GM21737 (cell line): ENCODE results near the gene PMM1.
A peak's percentile ranks its signal among the peaks of the same experiment; 100 is the strongest.
"Not testable (repeated sequence)": the region's sequence is repeated elsewhere in the genome, so short reads cannot be mapped to it uniquely, and the experiment has no call there.

ENCODE experiments used
- ATAC-seq: cut with Tn5 transposase; IDR thresholded peaks from one replicate; pipeline ENCODE4 v1.9.1; 2021; ENCODE audit warnings: mild to moderate bottlenecking, moderate library complexity; ENCODE audit not compliant: unreplicated experiment

The PMM1 gene

GRCh38 chr22:41564563-41564962 is 25.1 kb downstream of the PMM1 start:
- no peak for ATAC-seq

GRCh38 chr22:41563051-41563711 is 26.5 kb downstream of the PMM1 start:
- ATAC-seq, result no peak

GRCh38 chr22:41562461-41562860 is 27.2 kb downstream of the PMM1 start:
- no peak for ATAC-seq

DNA sequence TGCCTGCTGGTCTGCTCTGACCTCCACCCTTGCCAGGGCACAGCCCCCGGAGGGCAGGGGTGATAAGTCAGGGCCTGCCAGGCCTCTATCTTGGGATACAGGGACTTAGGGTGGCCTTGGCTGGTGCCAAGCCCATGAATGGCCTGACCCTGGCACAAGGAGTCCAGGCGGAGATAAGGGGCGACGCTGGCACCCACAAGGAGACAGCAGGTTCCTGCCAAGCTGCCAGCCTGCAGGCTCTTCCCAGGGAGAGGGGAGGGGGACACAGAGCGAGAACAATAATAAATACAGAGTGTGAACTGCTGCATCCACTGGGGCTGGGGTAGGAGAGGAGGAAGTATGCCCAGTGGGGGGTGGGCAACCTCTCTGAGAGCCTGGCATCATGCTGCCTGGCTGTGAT is 27.9 kb downstream of the PMM1 start:
- no peak for ATAC-seq

- no peak for ATAC-seq
Observed at GRCh38 chr22:41561335-41561734, 28.3 kb downstream of the PMM1 start.

GRCh38 chr22:41560095-41560471 is 29.6 kb downstream of the PMM1 start:
- ATAC-seq, result no peak

DNA sequence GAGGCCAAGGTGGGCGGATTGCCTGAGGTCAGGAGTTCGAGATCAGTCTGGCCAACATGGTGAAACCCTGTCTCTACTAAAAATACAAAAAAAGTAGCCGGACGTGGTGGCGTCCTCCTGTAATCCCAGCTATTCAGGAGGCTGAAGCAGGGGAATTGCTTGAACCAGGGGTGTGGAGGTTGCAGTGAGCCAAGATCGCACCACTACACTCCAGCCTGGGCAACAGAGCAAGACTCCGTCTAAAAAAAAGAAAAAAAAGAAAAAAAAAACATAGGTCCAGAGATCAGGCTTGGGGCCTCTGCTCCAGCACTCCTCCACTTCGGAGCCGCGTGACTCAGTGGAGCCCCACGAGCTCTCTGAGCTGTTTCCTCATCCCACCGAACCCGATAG is 31.4 kb downstream of the PMM1 start:
- ATAC-seq, result not testable (repeated sequence)

DNA sequence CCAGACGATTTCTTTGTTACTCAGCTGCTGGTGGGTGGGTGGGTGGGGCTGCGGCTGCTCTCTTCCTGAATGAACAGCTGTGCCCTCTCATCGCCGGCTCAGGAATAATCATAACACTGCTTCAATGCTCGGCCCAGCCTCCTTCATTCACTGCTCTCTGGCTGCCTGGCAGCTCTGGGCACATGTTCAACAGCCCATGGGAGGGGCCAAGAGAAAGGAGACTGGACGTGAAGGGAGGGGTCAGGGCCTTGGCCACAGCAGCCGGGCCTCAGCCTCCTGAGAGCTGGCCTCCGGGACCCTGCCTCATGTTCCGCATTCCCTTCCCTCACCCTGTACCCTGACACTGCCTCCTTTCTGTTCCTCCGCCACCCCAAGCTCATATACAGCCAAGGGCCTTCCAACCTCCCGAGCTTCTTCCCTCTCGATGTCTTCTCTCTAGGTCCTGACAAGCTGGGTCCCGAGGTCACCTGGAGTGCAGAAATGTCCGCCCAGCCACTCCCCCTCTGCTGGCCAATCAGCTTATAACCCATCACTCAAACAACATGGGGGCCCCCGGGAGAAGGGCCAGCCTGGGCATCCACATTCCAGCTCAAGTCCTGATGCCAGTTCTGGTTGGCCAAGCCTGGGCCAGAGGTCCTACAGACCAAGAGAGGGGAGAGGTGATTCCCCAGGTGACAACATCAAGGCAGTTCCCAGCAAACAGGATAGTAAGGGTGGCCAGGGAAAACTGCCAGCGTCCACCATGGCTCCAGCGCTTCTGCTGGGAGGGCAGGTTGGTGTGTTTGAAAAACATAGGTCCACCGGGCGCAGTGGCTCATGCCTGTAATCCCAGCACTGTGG is 32.0 kb downstream of the PMM1 start:
- ATAC-seq, result no peak

GRCh38 chr22:41556561-41556960 is 33.1 kb downstream of the PMM1 start:
- no peak for ATAC-seq

GRCh38 chr22:41555325-41555982 is 34.2 kb downstream of the PMM1 start:
- ATAC-seq, result no peak

GRCh38 chr22:41551877-41552582 is 37.6 kb downstream of the PMM1 start:
- no peak for ATAC-seq

- no peak for ATAC-seq
Observed at GRCh38 chr22:41550952-41551491, 38.6 kb downstream of the PMM1 start.

- no peak for ATAC-seq
Observed at GRCh38 chr22:41548830-41549211, 40.8 kb downstream of the PMM1 start.

DNA sequence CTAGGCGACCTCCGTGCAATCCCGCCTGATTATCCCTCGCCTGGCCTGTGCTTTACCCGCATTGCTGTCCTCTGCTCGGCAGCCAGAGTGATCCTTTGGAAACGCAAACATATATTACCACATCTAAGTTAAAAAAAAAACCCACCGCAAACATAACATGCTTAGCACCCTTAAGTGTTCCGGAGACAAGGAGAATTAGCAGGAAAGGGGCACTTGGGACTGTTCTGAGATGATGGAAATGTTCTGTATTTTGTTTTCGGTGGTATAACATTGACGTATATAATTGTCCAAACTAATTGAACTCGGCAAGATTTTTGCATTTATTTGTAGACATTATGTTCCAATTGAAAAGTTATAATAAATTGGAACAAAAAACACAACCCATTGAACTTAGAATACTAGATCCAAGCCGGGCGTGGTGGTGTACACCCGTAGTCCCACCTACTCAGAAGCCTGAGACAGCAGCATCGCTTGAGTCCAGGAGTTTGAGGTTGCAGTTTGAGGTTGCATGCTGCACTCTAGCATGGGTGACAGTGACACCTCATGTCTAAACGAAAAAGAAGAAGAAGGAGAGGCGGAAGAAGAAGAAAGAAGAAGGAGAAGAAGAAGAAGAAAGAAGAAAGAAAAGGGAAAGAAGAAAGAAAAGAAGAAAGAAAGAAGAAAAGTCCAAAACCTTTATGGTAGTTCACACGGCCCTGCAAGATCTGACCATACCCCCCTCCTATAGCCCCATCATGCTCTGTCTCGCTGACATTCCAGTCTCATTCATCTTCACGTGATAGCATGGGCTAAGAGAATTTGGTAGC is 44.8 kb downstream of the PMM1 start:
- no peak for ATAC-seq

- ATAC-seq, result peak; percentile 85
Observed at GRCh38 chr22:41543854-41544670, 45.6 kb downstream of the PMM1 start, which contains the start of gene POLR3H. POLR3H (minus strand) TSS chr22:41544470; CDS start chr22:41544101, 369 bp downstream.

GRCh38 chr22:41542224-41542623 is 47.4 kb downstream of the PMM1 start:
- no peak for ATAC-seq

GRCh38 chr22:41541484-41541883 is 48.2 kb downstream of the PMM1 start:
- no peak for ATAC-seq

DNA sequence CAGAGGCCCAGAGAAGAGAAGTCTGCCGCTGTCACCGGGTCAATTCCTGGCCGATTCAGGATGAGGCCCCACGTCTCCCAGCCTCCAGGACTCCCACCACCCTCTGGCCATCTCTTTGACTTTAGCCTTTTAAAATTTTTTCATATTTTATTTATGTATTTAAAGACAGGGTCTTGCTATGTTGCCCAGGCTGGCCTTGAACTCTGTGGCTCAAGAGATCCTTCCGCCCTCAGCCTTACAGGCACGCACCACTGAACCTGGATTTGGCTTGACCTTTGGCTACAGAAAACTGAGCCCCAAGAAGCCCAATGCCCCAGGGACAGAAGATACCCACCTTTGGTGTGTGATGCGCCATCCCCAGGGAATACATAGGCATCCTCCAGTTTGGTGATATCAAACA is 49.3 kb downstream of the PMM1 start:
- ATAC-seq, result no peak

DNA sequence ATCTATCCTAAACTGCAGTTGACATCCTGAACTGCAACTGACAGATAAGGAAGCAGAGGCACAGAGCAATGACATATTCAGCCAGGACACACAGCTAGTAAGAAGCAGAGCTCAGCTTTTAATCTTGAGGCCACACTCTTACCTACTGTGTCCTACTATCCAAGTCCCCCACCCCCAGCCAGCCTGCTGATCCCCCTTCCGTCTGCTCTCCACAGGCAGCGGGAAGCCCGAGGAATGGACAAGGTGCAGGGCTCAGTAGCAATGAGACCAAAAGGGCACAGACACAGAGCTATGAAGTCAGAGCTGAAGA is 49.7 kb downstream of the PMM1 start:
- ATAC-seq, result no peak
